Lower leg skin (tissue), 4 donors: ENCODE measurements around the gene TEX101. TPM values are rescaled to one million over a fixed set of nuclear protein-coding genes. Genes with fewer than 3 reads are reported as not detected.

Experiments used
- DNase-seq, 2 donors: peaks; one replicate each; pipeline ENCODE4 v3.0.0-alpha.2; 2019; ENCODE audit warnings: low spot score in 2 of 2
- H3K4me3 ChIP-seq: fragments of 200-600 bp; sonication (generic); 2 replicates; pipeline ENCODE4 v1.5.1; 2017; ENCODE audit warnings: mild to moderate bottlenecking, low read depth; ENCODE audit not compliant: poor library complexity, severe bottlenecking
- POLR2A ChIP-seq, 2 donors: fragments of 450-650 bp; IDR thresholded peaks; one replicate each; pipeline ENCODE4 v1.6.1; 2016 to 2017; ENCODE audit warnings: antibody characterized with exemption in 2 of 2, mild to moderate bottlenecking in 1 of 2, moderate library complexity in 1 of 2
- WGBS, 2 donors: methylation state at CpG; one replicate each; pipeline ENCODE4 v1.1.5; 2018; 5-methylcytosine and 5-hydroxymethylcytosine counted together
- intact Hi-C: fragments of 100-400 bp; cut with DNase I; formaldehyde crosslinking; loops from one replicate; pipeline ENCODE4 v1.15.0; 2023; ENCODE audit warnings: low total_unique reads
- total RNA-seq, 4 donors: library from RNA; depleted of rRNA; stranded (reverse); fragments of >200 nt; gene quantifications; one replicate each; pipeline ENCODE4 v1.1.0, GENCODE V29; 2016
- TF ChIP-seq, protein P1 (sequence below), 3 donors: fragments of 450-650 bp; IDR thresholded peaks; one replicate each; pipeline ENCODE4 v1.5.1; 2016; ENCODE audit warnings: antibody characterized with exemption in 3 of 3, mild to moderate bottlenecking in 3 of 3, moderate library complexity in 2 of 3

The TEX101 gene
- total RNA-seq, 4 donors from 2014 or later, result 0.74 TPM; not detected in 3

- no peak overlapping the region for H3K4me3 ChIP-seq
- 13 to 25% methylated on average over 2 of the region's 2 CpGs for WGBS, 2 donors
- TF ChIP-seq POLR2A (IDR thresholded peaks at IDR 0.05), result no peak
- TF ChIP-seq, protein P1, sequence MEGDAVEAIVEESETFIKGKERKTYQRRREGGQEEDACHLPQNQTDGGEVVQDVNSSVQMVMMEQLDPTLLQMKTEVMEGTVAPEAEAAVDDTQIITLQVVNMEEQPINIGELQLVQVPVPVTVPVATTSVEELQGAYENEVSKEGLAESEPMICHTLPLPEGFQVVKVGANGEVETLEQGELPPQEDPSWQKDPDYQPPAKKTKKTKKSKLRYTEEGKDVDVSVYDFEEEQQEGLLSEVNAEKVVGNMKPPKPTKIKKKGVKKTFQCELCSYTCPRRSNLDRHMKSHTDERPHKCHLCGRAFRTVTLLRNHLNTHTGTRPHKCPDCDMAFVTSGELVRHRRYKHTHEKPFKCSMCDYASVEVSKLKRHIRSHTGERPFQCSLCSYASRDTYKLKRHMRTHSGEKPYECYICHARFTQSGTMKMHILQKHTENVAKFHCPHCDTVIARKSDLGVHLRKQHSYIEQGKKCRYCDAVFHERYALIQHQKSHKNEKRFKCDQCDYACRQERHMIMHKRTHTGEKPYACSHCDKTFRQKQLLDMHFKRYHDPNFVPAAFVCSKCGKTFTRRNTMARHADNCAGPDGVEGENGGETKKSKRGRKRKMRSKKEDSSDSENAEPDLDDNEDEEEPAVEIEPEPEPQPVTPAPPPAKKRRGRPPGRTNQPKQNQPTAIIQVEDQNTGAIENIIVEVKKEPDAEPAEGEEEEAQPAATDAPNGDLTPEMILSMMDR (IDR thresholded peaks at IDR 0.05), result no peak
- intact Hi-C loops, result loop anchor here (10.0 kb wide), 1 partner anchor 314 kb away; no protein-coding TSS in a partner anchor
- DNase-seq, result no peak
Measured at GRCh38 chr19:43450545-43450997, 35.9 kb downstream of the TEX101 start.

GRCh38 chr19:43452582-43452981 is 37.9 kb downstream of the TEX101 start:
- TF ChIP-seq, protein P1 (IDR thresholded peaks at IDR 0.05), result no peak
- no peak for TF ChIP-seq POLR2A (IDR thresholded peaks at IDR 0.05)
- WGBS, 2 donors, result 58 to 63% methylated on average over 3 of the region's 3 CpGs
- intact Hi-C loops, result loop anchor here (10.0 kb wide), 1 partner anchor 312 kb away; no protein-coding TSS in a partner anchor
- no peak for DNase-seq
- no peak overlapping the region for H3K4me3 ChIP-seq

GRCh38 chr19:43454031-43454430 is 39.3 kb downstream of the TEX101 start:
- DNase-seq, result no peak

DNA sequence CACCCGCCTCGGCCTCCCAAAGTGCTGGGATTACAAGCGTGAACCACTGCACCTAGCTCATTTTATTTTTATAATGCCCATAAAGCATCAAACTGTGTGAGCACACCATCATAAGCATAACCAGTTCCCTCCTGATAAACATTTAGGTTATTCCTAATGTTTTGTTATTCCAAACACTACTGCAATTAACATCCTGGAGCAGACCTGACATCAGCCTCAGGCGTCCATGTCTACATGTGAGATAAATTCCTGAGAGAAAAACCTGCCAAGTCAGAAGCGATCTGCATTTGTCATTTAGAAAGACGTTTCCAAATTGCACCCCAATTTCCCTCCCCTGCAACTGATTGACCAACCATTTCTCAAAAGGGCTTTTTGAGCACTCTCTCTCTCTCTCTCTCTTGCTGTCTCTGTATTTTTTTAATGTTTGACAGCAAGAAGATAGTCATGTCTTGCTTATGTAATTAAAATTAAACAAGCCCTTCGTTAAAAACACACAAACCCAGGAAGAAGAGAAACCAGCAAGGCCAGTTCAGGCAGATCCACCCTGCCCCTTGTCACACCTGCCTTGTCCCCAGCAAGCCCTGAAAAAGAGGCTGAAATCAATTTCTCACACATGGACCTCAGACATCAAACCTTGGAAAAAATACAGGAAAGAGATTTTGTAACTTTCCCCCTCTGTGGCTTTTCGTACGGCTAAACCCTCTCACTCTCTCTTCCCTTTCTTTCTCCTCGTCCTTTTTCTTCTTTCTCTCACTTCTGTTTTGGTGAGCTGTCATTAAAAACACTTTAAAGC is 40.8 kb downstream of the TEX101 start:
- intact Hi-C loops, result loop anchor here (10.0 kb wide), 1 partner anchor 309 kb away; no protein-coding TSS in a partner anchor
- H3K4me3 ChIP-seq, result no peak overlapping the region
- no peak for DNase-seq
- 36 to 38% methylated on average over 10 of the region's 10 CpGs for WGBS, 2 donors
- TF ChIP-seq POLR2A (IDR thresholded peaks at IDR 0.05), result no peak
- TF ChIP-seq, protein P1 (IDR thresholded peaks at IDR 0.05), result no peak

More at GRCh38 chr19:43454031-43454430, 39.3 kb downstream of the TEX101 start:
- intact Hi-C loops, result loop anchor here (10.0 kb wide), 1 partner anchor 311 kb away; no protein-coding TSS in a partner anchor
- no peak for TF ChIP-seq POLR2A (IDR thresholded peaks at IDR 0.05)
- TF ChIP-seq, protein P1 (IDR thresholded peaks at IDR 0.05), result no peak
- 39 to 53% methylated on average over 2 of the region's 2 CpGs for WGBS, 2 donors
- no peak overlapping the region for H3K4me3 ChIP-seq

DNA sequence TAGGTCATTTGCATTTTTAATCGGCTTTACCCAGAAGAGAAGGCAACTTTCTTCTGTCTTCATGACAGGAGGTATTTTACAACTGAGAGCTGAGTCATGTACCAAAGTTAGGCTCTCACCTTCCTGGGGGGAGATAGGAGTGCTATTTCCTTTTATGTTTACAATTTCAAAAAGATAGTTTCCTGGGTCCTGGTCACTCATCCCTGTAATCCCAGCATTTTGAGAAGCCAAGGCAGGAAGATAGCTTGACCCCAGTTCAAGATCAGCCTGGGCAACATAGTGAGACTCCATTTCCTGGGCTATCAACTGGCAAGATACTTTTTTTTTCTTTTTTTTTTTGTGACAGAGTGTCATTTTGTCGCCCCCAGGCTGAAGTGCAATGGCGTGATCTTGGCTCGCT is 43.1 kb downstream of the TEX101 start:
- intact Hi-C loops, result loop anchor here (10.0 kb wide), 1 partner anchor 307 kb away; no protein-coding TSS in a partner anchor
- 66 to 77% methylated on average over 4 of the region's 4 CpGs for WGBS, 2 donors
- TF ChIP-seq, protein P1 (IDR thresholded peaks at IDR 0.05), result no peak
- no peak for TF ChIP-seq POLR2A (IDR thresholded peaks at IDR 0.05)
- DNase-seq, result no peak
- no peak overlapping the region for H3K4me3 ChIP-seq
